Sigmoid colon (tissue), 4 donors: ENCODE measurements around the gene GON4L.

ENCODE experiments used
- CTCF ChIP-seq, 4 experiments: fragments of 450-650 bp in 3 of 4; fragments of 200-600 bp in 1 of 4; IDR thresholded peaks; one replicate each; pipeline ENCODE4 v1.5.1; 2016 to 2019; ENCODE audit warnings: antibody characterized with exemption in 4 of 4, mild to moderate bottlenecking in 3 of 4, moderate library complexity in 2 of 4
- EP300 ChIP-seq, 4 donors: sonication (generic); formaldehyde crosslinking; IDR thresholded peaks; one replicate each; pipeline ENCODE4 v1.6.1; 2017; ENCODE audit warnings: antibody characterized with exemption in 4 of 4
- POLR2AphosphoS5 ChIP-seq, 4 donors: sonication (generic); formaldehyde crosslinking; IDR thresholded peaks; one replicate each; pipeline ENCODE4 v1.6.1; 2017; ENCODE audit warnings: antibody characterized with exemption in 4 of 4

- no peak for TF ChIP-seq EP300 (IDR thresholded peaks at IDR 0.05)
- no peak for TF ChIP-seq CTCF (IDR thresholded peaks at IDR 0.05)
- TF ChIP-seq POLR2AphosphoS5 (IDR thresholded peaks at IDR 0.05): no peak
Measured at GRCh38 chr1:155897746-155898145, 40.7 kb upstream of the GON4L start.
